Measurements from ENCODE around the gene CLDN14. TPM values are rescaled to one million over a fixed set of nuclear protein-coding genes. Genes with fewer than 3 reads are reported as not detected.

Gene CLDN14
- total RNA-seq, 1 donor from 2014 or later: not detected

DNA sequence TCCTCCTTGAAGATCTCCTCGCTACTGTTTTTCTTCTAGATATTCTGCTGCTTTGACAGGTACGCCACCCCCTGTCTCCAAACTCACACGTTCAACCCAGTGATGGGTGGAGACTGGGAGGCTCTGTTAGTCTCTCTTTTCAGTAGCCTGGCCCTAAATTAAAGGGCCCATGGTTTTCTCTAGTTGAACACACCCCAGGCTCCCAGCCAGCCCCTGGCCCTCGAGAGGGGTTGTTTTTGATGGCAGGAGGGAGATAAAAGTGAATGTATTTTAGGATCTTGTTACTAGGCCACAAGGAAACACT is 21.6 kb upstream of the CLDN14 start:
- peaks cover 1% of the 10 kb centered on the region for H3K9me3 Mint-ChIP-seq (ENCODE audit: unreplicated experiment)
- no peaks in the 10 kb centered on the region for H3K4me1 Mint-ChIP-seq (ENCODE audit: low read depth, unreplicated experiment)
- TF ChIP-seq, protein P1, sequence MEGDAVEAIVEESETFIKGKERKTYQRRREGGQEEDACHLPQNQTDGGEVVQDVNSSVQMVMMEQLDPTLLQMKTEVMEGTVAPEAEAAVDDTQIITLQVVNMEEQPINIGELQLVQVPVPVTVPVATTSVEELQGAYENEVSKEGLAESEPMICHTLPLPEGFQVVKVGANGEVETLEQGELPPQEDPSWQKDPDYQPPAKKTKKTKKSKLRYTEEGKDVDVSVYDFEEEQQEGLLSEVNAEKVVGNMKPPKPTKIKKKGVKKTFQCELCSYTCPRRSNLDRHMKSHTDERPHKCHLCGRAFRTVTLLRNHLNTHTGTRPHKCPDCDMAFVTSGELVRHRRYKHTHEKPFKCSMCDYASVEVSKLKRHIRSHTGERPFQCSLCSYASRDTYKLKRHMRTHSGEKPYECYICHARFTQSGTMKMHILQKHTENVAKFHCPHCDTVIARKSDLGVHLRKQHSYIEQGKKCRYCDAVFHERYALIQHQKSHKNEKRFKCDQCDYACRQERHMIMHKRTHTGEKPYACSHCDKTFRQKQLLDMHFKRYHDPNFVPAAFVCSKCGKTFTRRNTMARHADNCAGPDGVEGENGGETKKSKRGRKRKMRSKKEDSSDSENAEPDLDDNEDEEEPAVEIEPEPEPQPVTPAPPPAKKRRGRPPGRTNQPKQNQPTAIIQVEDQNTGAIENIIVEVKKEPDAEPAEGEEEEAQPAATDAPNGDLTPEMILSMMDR (IDR thresholded peaks at IDR 0.05; ENCODE audit: partially characterized antibody, unreplicated experiment): no peak

DNA sequence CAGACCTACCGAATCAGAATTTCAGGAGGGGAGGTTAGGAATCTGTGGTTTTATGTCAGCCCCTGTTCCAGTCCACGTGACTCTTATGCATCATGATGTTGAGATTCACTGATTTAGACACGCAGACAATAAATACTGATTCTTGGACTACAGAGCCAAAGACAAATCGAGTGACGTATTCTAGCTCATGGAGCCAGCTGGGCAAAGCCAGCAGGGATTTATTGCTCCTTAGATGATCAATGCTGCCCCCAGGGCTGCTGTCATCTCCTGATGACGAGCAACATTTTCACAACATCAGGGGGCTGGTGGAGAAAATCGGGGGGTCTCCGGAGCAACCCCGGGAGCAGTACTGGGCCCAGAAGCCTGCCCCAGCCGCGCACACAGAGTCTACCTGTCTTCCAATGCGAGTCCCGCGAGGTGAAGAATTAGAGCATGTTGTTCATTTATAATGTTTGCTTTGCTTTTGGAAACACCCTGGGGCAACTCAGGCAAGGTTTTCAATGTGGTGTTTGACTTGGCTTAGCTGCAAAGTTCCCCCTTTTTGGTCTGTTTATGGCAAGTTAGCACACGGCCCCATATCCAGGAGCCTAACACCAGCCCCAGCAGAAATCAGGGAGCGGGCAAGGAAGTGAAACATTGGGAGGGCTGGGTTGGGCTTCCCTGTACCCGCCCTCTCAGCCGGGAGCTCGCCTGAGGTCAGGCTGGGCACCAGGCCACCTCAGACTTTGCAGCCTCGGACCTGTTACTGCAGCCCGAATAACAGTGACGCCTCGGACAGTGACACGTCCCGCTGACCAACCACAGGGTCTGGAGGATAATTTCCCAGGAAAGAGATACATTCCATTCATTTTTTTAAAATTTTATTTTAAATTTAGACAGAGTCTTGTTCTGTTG is 19.9 kb upstream of the CLDN14 start:
- H3K27me3 Mint-ChIP-seq (ENCODE audit: unreplicated experiment): peaks cover 4% of the 10 kb centered on the region
- peaks cover 4% of the 10 kb centered on the region for H3K36me3 Mint-ChIP-seq (ENCODE audit: unreplicated experiment)

More for the DNA sequence above, 21.6 kb upstream of the CLDN14 start:
- Mint-ChIP-seq H3K27me3 (ENCODE audit: unreplicated experiment) (no peaks in the 10 kb centered on the region), H3K27ac (ENCODE audit: unreplicated experiment) (no peak overlapping the region), H3K4me3 (ENCODE audit: unreplicated experiment) (no peak overlapping the region), H3K36me3 (ENCODE audit: unreplicated experiment) (peaks cover 4% of the 10 kb centered on the region)
- no peak for DNase-seq

DNA sequence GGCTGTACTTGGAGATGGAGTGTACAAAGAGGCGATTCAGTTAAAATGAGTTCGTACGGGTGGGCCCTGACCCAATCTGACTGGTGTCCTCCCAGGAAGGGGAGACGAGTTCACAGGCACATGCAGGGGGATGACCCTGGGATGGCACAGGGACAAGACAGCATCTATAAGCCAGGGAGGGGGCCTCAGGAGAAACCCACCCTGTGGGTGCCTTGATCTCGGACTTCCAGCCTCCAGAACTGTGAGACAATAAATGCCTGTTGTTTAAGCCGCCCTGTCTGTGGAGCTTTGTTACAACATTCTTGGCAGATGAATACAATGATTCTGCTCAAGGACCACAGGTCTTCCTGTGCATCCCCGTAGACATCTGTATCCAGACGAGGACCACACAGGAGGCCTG is 14.6 kb upstream of the CLDN14 start:
- Mint-ChIP-seq H3K27me3 (ENCODE audit: unreplicated experiment) (peaks cover 4% of the 10 kb centered on the region), H3K9me3 (ENCODE audit: unreplicated experiment) (peaks cover 4% of the 10 kb centered on the region), H3K4me3 (ENCODE audit: unreplicated experiment) (no peak overlapping the region), H3K27ac (ENCODE audit: unreplicated experiment) (no peak overlapping the region), H3K4me1 (ENCODE audit: low read depth, unreplicated experiment) (no peaks in the 10 kb centered on the region), H3K36me3 (ENCODE audit: unreplicated experiment) (no peaks in the 10 kb centered on the region)
- TF ChIP-seq, protein P1 (IDR thresholded peaks at IDR 0.05; ENCODE audit: partially characterized antibody, unreplicated experiment): no peak
- DNase-seq: no peak

More for the DNA sequence above, 19.9 kb upstream of the CLDN14 start:
- Mint-ChIP-seq H3K4me3 (ENCODE audit: unreplicated experiment) (no peak overlapping the region), H3K9me3 (ENCODE audit: unreplicated experiment) (peaks cover 1% of the 10 kb centered on the region), H3K27ac (ENCODE audit: unreplicated experiment) (no peak overlapping the region), H3K4me1 (ENCODE audit: low read depth, unreplicated experiment) (no peaks in the 10 kb centered on the region)
- DNase-seq: no peak
- TF ChIP-seq, protein P1 (IDR thresholded peaks at IDR 0.05; ENCODE audit: partially characterized antibody, unreplicated experiment): no peak

DNA sequence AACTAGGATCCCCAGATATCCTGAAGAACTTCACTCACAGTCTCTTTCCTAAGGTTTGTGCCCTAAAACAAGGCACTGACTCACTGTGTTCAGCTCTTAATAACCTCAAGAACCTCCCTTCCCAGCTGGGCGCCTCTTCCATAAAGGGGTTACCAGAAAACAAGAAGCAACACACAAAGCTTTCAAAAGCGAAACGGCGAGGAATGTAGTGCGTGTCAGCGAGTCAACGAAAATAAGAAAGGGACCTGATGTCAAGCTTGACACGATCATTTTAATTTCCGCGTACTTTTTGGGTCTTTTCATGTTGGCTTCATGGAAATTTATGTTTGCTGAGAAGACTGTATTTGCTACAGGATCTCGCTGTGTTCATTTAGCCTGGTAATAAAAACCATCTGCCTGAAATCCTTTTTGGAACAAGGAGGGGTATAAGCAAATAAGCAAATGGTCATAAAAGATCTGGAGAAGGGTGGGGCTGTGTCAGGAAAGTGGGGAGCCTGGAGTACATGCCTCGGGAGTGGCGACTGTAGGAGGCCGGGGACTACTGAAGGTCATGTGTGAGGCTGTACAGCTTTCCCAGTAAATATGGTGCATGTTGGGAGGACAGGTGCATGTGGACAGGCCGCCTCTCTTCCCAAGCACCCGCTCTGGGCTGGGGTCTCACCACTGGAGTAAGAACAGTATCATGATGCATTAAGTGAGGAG is 11.4 kb upstream of the CLDN14 start:
- no peak for DNase-seq
- Mint-ChIP-seq H3K27ac (ENCODE audit: unreplicated experiment) (no peak overlapping the region), H3K4me1 (ENCODE audit: low read depth, unreplicated experiment) (no peaks in the 10 kb centered on the region), H3K9me3 (ENCODE audit: unreplicated experiment) (peaks cover 5% of the 10 kb centered on the region), H3K27me3 (ENCODE audit: unreplicated experiment) (peaks cover 4% of the 10 kb centered on the region), H3K4me3 (ENCODE audit: unreplicated experiment) (no peak overlapping the region), H3K36me3 (ENCODE audit: unreplicated experiment) (peaks cover 4% of the 10 kb centered on the region)
- TF ChIP-seq, protein P1 (IDR thresholded peaks at IDR 0.05; ENCODE audit: partially characterized antibody, unreplicated experiment): no peak

DNA sequence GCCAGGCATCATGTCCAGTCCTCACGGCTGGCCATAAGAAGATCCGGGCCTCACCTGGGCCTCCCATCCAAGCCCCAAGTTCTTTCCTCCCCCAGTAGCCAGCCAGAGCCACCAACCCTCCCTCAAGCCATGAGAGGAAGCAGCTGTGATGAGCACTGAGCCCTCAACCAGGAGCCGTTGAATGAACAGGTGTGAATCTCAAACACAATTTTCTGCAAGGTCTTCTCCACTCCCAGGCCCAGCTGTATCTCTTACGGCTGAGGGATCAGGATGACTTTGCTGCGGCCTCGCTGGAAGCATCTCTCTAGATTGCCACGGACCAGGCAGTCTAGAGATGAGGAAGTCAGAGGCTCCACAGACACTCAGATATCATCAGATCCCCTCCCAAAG is 9.8 kb upstream of the CLDN14 start:
- no peaks in the 10 kb centered on the region for H3K27me3 Mint-ChIP-seq (ENCODE audit: unreplicated experiment)
- H3K4me3 Mint-ChIP-seq (ENCODE audit: unreplicated experiment): no peak overlapping the region
- TF ChIP-seq, protein P1 (IDR thresholded peaks at IDR 0.05; ENCODE audit: partially characterized antibody, unreplicated experiment): no peak
- H3K36me3 Mint-ChIP-seq (ENCODE audit: unreplicated experiment): peaks cover 4% of the 10 kb centered on the region
- peaks cover 5% of the 10 kb centered on the region for H3K9me3 Mint-ChIP-seq (ENCODE audit: unreplicated experiment)
- H3K4me1 Mint-ChIP-seq (ENCODE audit: low read depth, unreplicated experiment): no peaks in the 10 kb centered on the region
- no peak for DNase-seq
- no peak overlapping the region for H3K27ac Mint-ChIP-seq (ENCODE audit: unreplicated experiment)
